ENCODE results near the gene NRP2.

NRP2 gene

GRCh38 chr2:205726506-205726905 is 44.2 kb downstream of the NRP2 start:
- H3K4me3 ChIP-seq (ENCODE audit: low read depth, low read length) = no peak overlapping the region
- no peak for TF ChIP-seq CTCF (IDR thresholded peaks at IDR 0.05; ENCODE audit: borderline replicate concordance, insufficient read depth, low read depth, low read length)

- H3K4me3 ChIP-seq (ENCODE audit: low read depth, low read length) = no peak overlapping the region
- TF ChIP-seq CTCF (IDR thresholded peaks at IDR 0.05; ENCODE audit: borderline replicate concordance, insufficient read depth, low read depth, low read length) = no peak
Observed at GRCh38 chr2:205727174-205727573, 44.9 kb downstream of the NRP2 start.

- no peak overlapping the region for H3K4me3 ChIP-seq (ENCODE audit: low read depth, low read length)
- no peak for TF ChIP-seq CTCF (IDR thresholded peaks at IDR 0.05; ENCODE audit: borderline replicate concordance, insufficient read depth, low read depth, low read length)
Observed at GRCh38 chr2:205728366-205728765, 46.1 kb downstream of the NRP2 start.

- H3K4me3 ChIP-seq (ENCODE audit: low read depth, low read length) = no peak overlapping the region
- TF ChIP-seq CTCF (IDR thresholded peaks at IDR 0.05; ENCODE audit: borderline replicate concordance, insufficient read depth, low read depth, low read length) = no peak
Observed at GRCh38 chr2:205730191-205730590, 47.9 kb downstream of the NRP2 start.

GRCh38 chr2:205730701-205731582 is 48.6 kb downstream of the NRP2 start:
- H3K4me3 ChIP-seq (ENCODE audit: low read depth, low read length) = no peak overlapping the region
- TF ChIP-seq CTCF (IDR thresholded peaks at IDR 0.05; ENCODE audit: borderline replicate concordance, insufficient read depth, low read depth, low read length) = no peak

- TF ChIP-seq CTCF (IDR thresholded peaks at IDR 0.05; ENCODE audit: borderline replicate concordance, insufficient read depth, low read depth, low read length) = no peak
- H3K4me3 ChIP-seq (ENCODE audit: low read depth, low read length) = no peak overlapping the region
Observed at GRCh38 chr2:205731583-205731981, 49.3 kb downstream of the NRP2 start.

- no peak for TF ChIP-seq CTCF (IDR thresholded peaks at IDR 0.05; ENCODE audit: borderline replicate concordance, insufficient read depth, low read depth, low read length)
- no peak overlapping the region for H3K4me3 ChIP-seq (ENCODE audit: low read depth, low read length)
Observed at GRCh38 chr2:205732314-205732713, 50.0 kb downstream of the NRP2 start.
